ENCODE results near the gene ITM2C.

The ITM2C gene

GRCh38 chr2:230825354-230825753, 39.4 kb upstream of the ITM2C start:
- H2AFZ ChIP-seq (ENCODE audit: low read length) = no peak overlapping the region
- DNase-seq (ENCODE audit: low spot score) = no peak
- H3K36me3 ChIP-seq (replicated peaks in 1 of 2; ENCODE audit: control insufficient read depth in 2 of 2, insufficient read depth in 2 of 2, low read length in 2 of 2) = peaks cover 2 to 4% of the 10 kb centered on the region in 2 donors
- no peak overlapping the region for H4K91ac ChIP-seq (ENCODE audit: low read depth, low read length, poor library complexity)
- no peaks in the 10 kb centered on the region for H3K27me3 ChIP-seq (ENCODE audit: control insufficient read depth in 3 of 3, insufficient read depth in 3 of 3, low read depth in 1 of 3, low read length in 3 of 3)
- no peak overlapping the region for H3K9ac ChIP-seq (ENCODE audit: low read depth, low read length, poor library complexity)
- no peaks in the 10 kb centered on the region for H3K4me1 ChIP-seq (ENCODE audit: control insufficient read depth in 2 of 2, insufficient read depth in 1 of 2, low read depth in 1 of 2, low read length in 2 of 2)
- H2BK12ac ChIP-seq (ENCODE audit: low read length) = no peak overlapping the region
- H4K8ac ChIP-seq (ENCODE audit: low read depth, low read length) = no peak overlapping the region
- H3K14ac ChIP-seq (ENCODE audit: low read length) = no peak overlapping the region
- H3K18ac ChIP-seq (ENCODE audit: low read length) = no peak overlapping the region
- no CpG with 5 or more reads among the region's 1 CpG for WGBS, 2 donors (ENCODE audit: extremely low coverage in 2 of 2, insufficient read length in 2 of 2, insufficient replicate concordance in 1 of 2)
- H3K23ac ChIP-seq (ENCODE audit: low read depth, low read length, poor library complexity) = no peak overlapping the region
- no peak overlapping the region for H3K4ac ChIP-seq (ENCODE audit: low read length)
- H2BK5ac ChIP-seq (ENCODE audit: low read length) = no peak overlapping the region
- no peak overlapping the region for H3K4me2 ChIP-seq (ENCODE audit: insufficient read depth, low read length, poor library complexity, severe bottlenecking)
- no peak overlapping the region for H3K4me3 ChIP-seq (ENCODE audit: low read length in 2 of 2)
- H3K9me3 ChIP-seq (replicated peaks in 1 of 2; ENCODE audit: control insufficient read depth in 2 of 2, insufficient read depth in 1 of 2, low read depth in 1 of 2, low read length in 2 of 2) = peaks cover 3 to 4% of the 10 kb centered on the region in 2 donors
- H2BK15ac ChIP-seq (ENCODE audit: low read length) = no peak overlapping the region
- no peak overlapping the region for H2BK120ac ChIP-seq (ENCODE audit: low read depth, low read length)
- H2AK5ac ChIP-seq (ENCODE audit: low read depth, low read length) = no peak overlapping the region
- no peak overlapping the region for H3K27ac ChIP-seq (replicated peaks; ENCODE audit: low read length)
- no peaks in the 10 kb centered on the region for H3K79me1 ChIP-seq (ENCODE audit: low read depth, low read length)

- H3K23ac ChIP-seq (ENCODE audit: low read depth, low read length, poor library complexity) = no peak overlapping the region
- no peak overlapping the region for H3K4me2 ChIP-seq (ENCODE audit: insufficient read depth, low read length, poor library complexity, severe bottlenecking)
- no peaks in the 10 kb centered on the region for H3K27me3 ChIP-seq (ENCODE audit: control insufficient read depth in 3 of 3, insufficient read depth in 3 of 3, low read depth in 1 of 3, low read length in 3 of 3)
- no peak overlapping the region for H3K4me3 ChIP-seq (ENCODE audit: low read length in 2 of 2)
- H4K91ac ChIP-seq (ENCODE audit: low read depth, low read length, poor library complexity) = no peak overlapping the region
- H2AFZ ChIP-seq (ENCODE audit: low read length) = no peak overlapping the region
- H2AK5ac ChIP-seq (ENCODE audit: low read depth, low read length) = no peak overlapping the region
- H2BK5ac ChIP-seq (ENCODE audit: low read length) = no peak overlapping the region
- no peaks in the 10 kb centered on the region for H3K36me3 ChIP-seq (replicated peaks in 1 of 2; ENCODE audit: control insufficient read depth in 2 of 2, insufficient read depth in 2 of 2, low read length in 2 of 2)
- no peaks in the 10 kb centered on the region for H3K4me1 ChIP-seq (ENCODE audit: control insufficient read depth in 2 of 2, insufficient read depth in 1 of 2, low read depth in 1 of 2, low read length in 2 of 2)
- peaks cover 3 to 4% of the 10 kb centered on the region in 2 donors for H3K9me3 ChIP-seq (replicated peaks in 1 of 2; ENCODE audit: control insufficient read depth in 2 of 2, insufficient read depth in 1 of 2, low read depth in 1 of 2, low read length in 2 of 2)
- H3K27ac ChIP-seq (replicated peaks; ENCODE audit: low read length) = no peak overlapping the region
- WGBS, 2 donors (ENCODE audit: extremely low coverage in 2 of 2, insufficient read length in 2 of 2, insufficient replicate concordance in 1 of 2) = no CpG with 5 or more reads among the region's 36 CpGs
- no peak overlapping the region for H3K9ac ChIP-seq (ENCODE audit: low read depth, low read length, poor library complexity)
- DNase-seq (ENCODE audit: low spot score) = no peak
- H3K79me1 ChIP-seq (ENCODE audit: low read depth, low read length) = no peaks in the 10 kb centered on the region
- H4K8ac ChIP-seq (ENCODE audit: low read depth, low read length) = no peak overlapping the region
- no peak overlapping the region for H3K4ac ChIP-seq (ENCODE audit: low read length)
- no peak overlapping the region for H2BK12ac ChIP-seq (ENCODE audit: low read length)
- H2BK120ac ChIP-seq (ENCODE audit: low read depth, low read length) = no peak overlapping the region
- H3K18ac ChIP-seq (ENCODE audit: low read length) = no peak overlapping the region
- no peak overlapping the region for H2BK15ac ChIP-seq (ENCODE audit: low read length)
- no peak overlapping the region for H3K14ac ChIP-seq (ENCODE audit: low read length)
Observed at GRCh38 chr2:230827774-230828271, 36.9 kb upstream of the ITM2C start.

GRCh38 chr2:230828272-230828961, 36.3 kb upstream of the ITM2C start:
- H2BK15ac ChIP-seq (ENCODE audit: low read length) = no peak overlapping the region
- H3K4me1 ChIP-seq (ENCODE audit: control insufficient read depth in 2 of 2, insufficient read depth in 1 of 2, low read depth in 1 of 2, low read length in 2 of 2) = no peaks in the 10 kb centered on the region
- H3K18ac ChIP-seq (ENCODE audit: low read length) = peak overlapping the region; percentile 61
- H2AK5ac ChIP-seq (ENCODE audit: low read depth, low read length) = peak overlapping the region; percentile 82
- H2BK5ac ChIP-seq (ENCODE audit: low read length) = no peak overlapping the region
- no CpG with 5 or more reads among the region's 61 CpGs for WGBS, 2 donors (ENCODE audit: extremely low coverage in 2 of 2, insufficient read length in 2 of 2, insufficient replicate concordance in 1 of 2)
- H3K4me2 ChIP-seq (ENCODE audit: insufficient read depth, low read length, poor library complexity, severe bottlenecking) = no peak overlapping the region
- H3K27ac ChIP-seq (replicated peaks; ENCODE audit: low read length) = no peak overlapping the region
- H3K23ac ChIP-seq (ENCODE audit: low read depth, low read length, poor library complexity) = no peak overlapping the region
- H2BK12ac ChIP-seq (ENCODE audit: low read length) = no peak overlapping the region
- no peaks in the 10 kb centered on the region for H3K27me3 ChIP-seq (ENCODE audit: control insufficient read depth in 3 of 3, insufficient read depth in 3 of 3, low read depth in 1 of 3, low read length in 3 of 3)
- H3K4me3 ChIP-seq (ENCODE audit: low read length in 2 of 2) = no peak overlapping the region
- H3K14ac ChIP-seq (ENCODE audit: low read length) = no peak overlapping the region
- DNase-seq (ENCODE audit: low spot score) = no peak
- H3K36me3 ChIP-seq (replicated peaks in 1 of 2; ENCODE audit: control insufficient read depth in 2 of 2, insufficient read depth in 2 of 2, low read length in 2 of 2) = no peaks in the 10 kb centered on the region
- H3K79me1 ChIP-seq (ENCODE audit: low read depth, low read length) = no peaks in the 10 kb centered on the region
- H3K9ac ChIP-seq (ENCODE audit: low read depth, low read length, poor library complexity) = no peak overlapping the region
- H3K4ac ChIP-seq (ENCODE audit: low read length) = no peak overlapping the region
- no peak overlapping the region for H2BK120ac ChIP-seq (ENCODE audit: low read depth, low read length)
- no peak overlapping the region for H4K8ac ChIP-seq (ENCODE audit: low read depth, low read length)
- no peak overlapping the region for H2AFZ ChIP-seq (ENCODE audit: low read length)
- no peak overlapping the region for H4K91ac ChIP-seq (ENCODE audit: low read depth, low read length, poor library complexity)
- H3K9me3 ChIP-seq (replicated peaks in 1 of 2; ENCODE audit: control insufficient read depth in 2 of 2, insufficient read depth in 1 of 2, low read depth in 1 of 2, low read length in 2 of 2) = peaks cover 3 to 4% of the 10 kb centered on the region in 2 donors

DNA sequence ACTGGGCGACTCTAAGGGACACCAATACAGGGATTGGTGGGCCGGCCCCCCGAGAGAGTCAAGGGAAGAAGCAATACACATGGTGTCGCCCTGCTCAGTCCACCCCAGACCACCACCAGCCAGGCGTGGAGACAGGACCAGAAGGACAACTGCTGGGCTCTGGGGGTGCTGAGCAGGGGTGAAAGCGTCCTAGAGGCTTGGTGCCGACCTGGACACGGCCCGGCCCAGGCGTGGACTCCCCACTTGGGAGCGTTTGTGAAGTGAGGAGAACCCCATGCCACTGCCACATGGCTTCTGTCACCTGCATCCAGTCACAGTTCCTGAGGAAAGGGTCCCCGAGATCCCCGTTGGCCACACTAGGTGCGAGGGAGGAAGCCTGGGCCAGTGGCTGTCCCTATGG, 35.4 kb upstream of the ITM2C start:
- WGBS, 2 donors (ENCODE audit: extremely low coverage in 2 of 2, insufficient read length in 2 of 2, insufficient replicate concordance in 1 of 2) = no CpG with 5 or more reads among the region's 14 CpGs
- Histone ChIP-seq H4K8ac (ENCODE audit: low read depth, low read length) (no peak overlapping the region), H4K91ac (ENCODE audit: low read depth, low read length, poor library complexity) (no peak overlapping the region), H3K9ac (ENCODE audit: low read depth, low read length, poor library complexity) (peak overlapping the region; percentile 32), H3K18ac (ENCODE audit: low read length) (peak overlapping the region; percentile 30), H3K79me1 (ENCODE audit: low read depth, low read length) (no peaks in the 10 kb centered on the region), H3K4me2 (ENCODE audit: insufficient read depth, low read length, poor library complexity, severe bottlenecking) (no peak overlapping the region), H3K14ac (ENCODE audit: low read length) (no peak overlapping the region), H3K4me3 (ENCODE audit: low read length in 2 of 2) (no peak overlapping the region), H2BK12ac (ENCODE audit: low read length) (no peak overlapping the region), H2AK5ac (ENCODE audit: low read depth, low read length) (peak overlapping the region; percentile 47), H2AFZ (ENCODE audit: low read length) (no peak overlapping the region), H2BK5ac (ENCODE audit: low read length) (no peak overlapping the region), H3K27me3 (ENCODE audit: control insufficient read depth in 3 of 3, insufficient read depth in 3 of 3, low read depth in 1 of 3, low read length in 3 of 3) (no peaks in the 10 kb centered on the region), H2BK15ac (ENCODE audit: low read length) (no peak overlapping the region), H3K23ac (ENCODE audit: low read depth, low read length, poor library complexity) (peak overlapping the region; percentile 45), H3K36me3 (replicated peaks in 1 of 2; ENCODE audit: control insufficient read depth in 2 of 2, insufficient read depth in 2 of 2, low read length in 2 of 2) (no peaks in the 10 kb centered on the region), H2BK120ac (ENCODE audit: low read depth, low read length) (no peak overlapping the region), H3K4me1 (ENCODE audit: control insufficient read depth in 2 of 2, insufficient read depth in 1 of 2, low read depth in 1 of 2, low read length in 2 of 2) (no peaks in the 10 kb centered on the region), H3K4ac (ENCODE audit: low read length) (no peak overlapping the region), H3K27ac (replicated peaks; ENCODE audit: low read length) (no peak overlapping the region), H3K9me3 (replicated peaks in 1 of 2; ENCODE audit: control insufficient read depth in 2 of 2, insufficient read depth in 1 of 2, low read depth in 1 of 2, low read length in 2 of 2) (peaks cover 3 to 4% of the 10 kb centered on the region in 2 donors)
- DNase-seq (ENCODE audit: low spot score) = no peak
